Loucy (cell line): Measurements from ENCODE around the gene ENOX1.

Experiments used
- H2AFZ ChIP-seq: fragments of 200-600 bp; sonication (generic); 2 replicates; pipeline ENCODE4 v1.6.0; 2016; ENCODE audit warnings: antibody characterized with exemption, mild to moderate bottlenecking, low read length, moderate library complexity
- H3F3A ChIP-seq: fragments of 200-600 bp; 2 replicates; pipeline ENCODE4 v1.6.0; 2016; ENCODE audit warnings: antibody characterized with exemption, low read depth, mild to moderate bottlenecking
- H3K27me3 ChIP-seq: fragments of 200-600 bp; sonication (generic); 2 replicates; pipeline ENCODE4 v1.6.1; 2014; ENCODE audit warnings: low read length, mild to moderate bottlenecking; ENCODE audit not compliant: insufficient read depth, poor library complexity, severe bottlenecking
- H3K36me3 ChIP-seq: fragments of 200-600 bp; sonication (generic); 2 replicates; pipeline ENCODE4 v1.6.1; 2016; ENCODE audit warnings: low read length; ENCODE audit not compliant: insufficient read depth
- H3K4me1 ChIP-seq: fragments of 200-600 bp; sonication (generic); 2 replicates; pipeline ENCODE4 v1.5.1; 2014; ENCODE audit warnings: low read length, mild to moderate bottlenecking; ENCODE audit not compliant: insufficient read depth, poor library complexity, severe bottlenecking
- H3K4me2 ChIP-seq: fragments of 200-600 bp; sonication (generic); 2 replicates; pipeline ENCODE4 v1.6.0; 2014; ENCODE audit warnings: antibody characterized with exemption, low read length, low read depth, mild to moderate bottlenecking; ENCODE audit not compliant: poor library complexity, severe bottlenecking
- H3K4me3 ChIP-seq: fragments of 200-600 bp; sonication (generic); 2 replicates; pipeline ENCODE4 v1.5.1; 2014; ENCODE audit warnings: low read length, mild to moderate bottlenecking, mixed read lengths; ENCODE audit not compliant: poor library complexity, severe bottlenecking
- H3K79me2 ChIP-seq: fragments of 200-600 bp; sonication (generic); 2 replicates; pipeline ENCODE4 v1.6.1; 2014; ENCODE audit warnings: low read length; ENCODE audit not compliant: insufficient read depth
- H3K9ac ChIP-seq: fragments of 200-600 bp; sonication (generic); 2 replicates; pipeline ENCODE4 v1.6.0; 2014; ENCODE audit warnings: mild to moderate bottlenecking, low read depth, low read length, moderate library complexity; ENCODE audit not compliant: poor library complexity, severe bottlenecking
- H3K9me2 ChIP-seq: fragments of 200-600 bp; sonication (generic); replicated peaks from 2 replicates; pipeline ENCODE4 v1.6.1; 2016; ENCODE audit warnings: low read depth, low read length, mixed read lengths
- H3K9me3 ChIP-seq: fragments of 200-600 bp; sonication (generic); 2 replicates; pipeline ENCODE4 v1.6.1; 2014; ENCODE audit warnings: mild to moderate bottlenecking, antibody characterized with exemption, low read length, low read depth; ENCODE audit not compliant: insufficient read depth
- H4K20me1 ChIP-seq: fragments of 200-600 bp; sonication (generic); 2 replicates; pipeline ENCODE4 v1.6.0; 2014; ENCODE audit warnings: antibody characterized with exemption, low read length, mild to moderate bottlenecking; ENCODE audit not compliant: insufficient read depth, poor library complexity, severe bottlenecking
- EZH2phosphoT487 ChIP-seq: fragments of 200-600 bp; IDR thresholded peaks from 2 replicates; pipeline ENCODE4 v1.6.1; 2018; ENCODE audit warnings: antibody characterized with exemption, mild to moderate bottlenecking, moderate library complexity, borderline replicate concordance
- TF ChIP-seq, protein P1 (sequence below): fragments of 200-600 bp; sonication (generic); conservative IDR thresholded peaks from 2 replicates; pipeline ENCODE4 v1.5.1; 2014; ENCODE audit warnings: mild to moderate bottlenecking, antibody characterized with exemption, low read length

Gene ENOX1

DNA sequence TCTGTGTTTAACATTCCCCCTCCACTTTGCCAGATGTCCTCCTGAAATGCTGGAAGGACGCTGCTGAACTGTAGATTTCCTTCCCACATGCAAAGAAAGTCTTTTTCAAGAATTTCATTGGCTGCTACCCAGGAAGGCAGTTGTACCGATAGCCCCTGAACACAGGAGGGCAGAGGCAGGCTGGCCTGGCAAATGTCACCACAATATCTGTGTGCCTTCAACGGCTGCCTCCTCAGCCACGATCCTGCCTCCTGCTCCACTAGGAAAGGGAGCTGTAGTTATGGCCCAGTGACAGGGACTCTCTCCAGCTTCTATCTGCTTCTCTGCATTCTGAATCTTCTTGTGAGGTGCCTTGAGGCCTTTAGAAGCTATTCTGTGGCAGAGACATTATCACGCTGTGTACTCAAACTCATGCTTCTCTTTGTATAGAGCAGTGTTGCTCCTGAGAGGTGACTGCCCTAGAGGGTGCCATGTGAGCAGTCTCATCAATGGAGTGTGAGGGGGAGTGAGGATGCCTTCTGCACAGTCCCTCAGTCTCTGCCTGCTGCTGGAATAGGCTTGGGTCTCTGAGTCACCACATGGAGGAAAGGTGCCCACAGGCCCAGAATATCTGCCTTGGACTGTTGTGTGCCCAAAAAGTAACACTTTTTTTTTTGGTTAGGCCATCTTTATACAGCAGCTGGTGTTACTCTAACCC, 483.6 kb downstream of the ENOX1 start:
- Histone ChIP-seq H3K9ac (peak overlapping the region; percentile 50), H2AFZ (peak overlapping the region; percentile 93), H3K36me3 (no peaks in the 10 kb centered on the region), H3F3A (no peaks in the 10 kb centered on the region), H3K9me2 (no peaks in the 10 kb centered on the region), H3K27me3 (no peaks in the 10 kb centered on the region), H3K4me1 (peaks cover 29% of the 10 kb centered on the region), H3K9me3 (no peaks in the 10 kb centered on the region), H3K4me3 (no peak overlapping the region), H4K20me1 (no peaks in the 10 kb centered on the region), H3K79me2 (no peaks in the 10 kb centered on the region), H3K4me2 (peak overlapping the region; percentile 46)
- no peak for TF ChIP-seq EZH2phosphoT487
- TF ChIP-seq, protein P1, sequence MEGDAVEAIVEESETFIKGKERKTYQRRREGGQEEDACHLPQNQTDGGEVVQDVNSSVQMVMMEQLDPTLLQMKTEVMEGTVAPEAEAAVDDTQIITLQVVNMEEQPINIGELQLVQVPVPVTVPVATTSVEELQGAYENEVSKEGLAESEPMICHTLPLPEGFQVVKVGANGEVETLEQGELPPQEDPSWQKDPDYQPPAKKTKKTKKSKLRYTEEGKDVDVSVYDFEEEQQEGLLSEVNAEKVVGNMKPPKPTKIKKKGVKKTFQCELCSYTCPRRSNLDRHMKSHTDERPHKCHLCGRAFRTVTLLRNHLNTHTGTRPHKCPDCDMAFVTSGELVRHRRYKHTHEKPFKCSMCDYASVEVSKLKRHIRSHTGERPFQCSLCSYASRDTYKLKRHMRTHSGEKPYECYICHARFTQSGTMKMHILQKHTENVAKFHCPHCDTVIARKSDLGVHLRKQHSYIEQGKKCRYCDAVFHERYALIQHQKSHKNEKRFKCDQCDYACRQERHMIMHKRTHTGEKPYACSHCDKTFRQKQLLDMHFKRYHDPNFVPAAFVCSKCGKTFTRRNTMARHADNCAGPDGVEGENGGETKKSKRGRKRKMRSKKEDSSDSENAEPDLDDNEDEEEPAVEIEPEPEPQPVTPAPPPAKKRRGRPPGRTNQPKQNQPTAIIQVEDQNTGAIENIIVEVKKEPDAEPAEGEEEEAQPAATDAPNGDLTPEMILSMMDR, result peak; percentile 91

- Histone ChIP-seq H3K4me2 (no peak overlapping the region), H3K79me2 (no peaks in the 10 kb centered on the region), H3K4me1 (peaks cover 29% of the 10 kb centered on the region), H3K9ac (no peak overlapping the region), H2AFZ (no peak overlapping the region), H3K27me3 (no peaks in the 10 kb centered on the region), H3K9me2 (no peaks in the 10 kb centered on the region), H3F3A (no peaks in the 10 kb centered on the region), H3K9me3 (no peaks in the 10 kb centered on the region), H3K36me3 (no peaks in the 10 kb centered on the region), H4K20me1 (no peaks in the 10 kb centered on the region), H3K4me3 (no peak overlapping the region)
- TF ChIP-seq, protein P1, result no peak
- no peak for TF ChIP-seq EZH2phosphoT487
Observed at GRCh38 chr13:43301346-43301969, 485.3 kb downstream of the ENOX1 start.

GRCh38 chr13:43300865-43301264, 485.9 kb downstream of the ENOX1 start:
- Histone ChIP-seq H4K20me1 (no peaks in the 10 kb centered on the region), H3K9me3 (no peaks in the 10 kb centered on the region), H3K9ac (no peak overlapping the region), H3K4me3 (no peak overlapping the region), H3K79me2 (no peaks in the 10 kb centered on the region), H3K4me1 (peaks cover 29% of the 10 kb centered on the region), H3K36me3 (no peaks in the 10 kb centered on the region), H3F3A (no peaks in the 10 kb centered on the region), H3K27me3 (no peaks in the 10 kb centered on the region), H3K9me2 (no peaks in the 10 kb centered on the region), H3K4me2 (no peak overlapping the region), H2AFZ (no peak overlapping the region)
- TF ChIP-seq, protein P1, result no peak
- TF ChIP-seq EZH2phosphoT487, result no peak
